Right ventricle myocardium inferior (tissue), 1 donor: ENCODE measurements around the gene C19orf73. TPM values are rescaled to one million over a fixed set of nuclear protein-coding genes. Genes with fewer than 3 reads are reported as not detected.
"Not testable (repeated sequence)": the region's sequence is repeated elsewhere in the genome, so short reads cannot be mapped to it uniquely, and the experiment has no call there.

ENCODE experiments used
- ATAC-seq: fragments of 200-7000 bp; cut with Tn5 transposase; one replicate; pipeline ENCODE4 v1.9.1; 2020; ENCODE audit warnings: mild to moderate bottlenecking, moderate library complexity
- DNase-seq: peaks from one replicate; pipeline ENCODE4 v3.0.0; 2021; ENCODE audit errors: missing footprints
- intact Hi-C: fragments of 100-400 bp; cut with DNase I; formaldehyde crosslinking; loops from one replicate; pipeline ENCODE4 v1.11.0; 2022
- total RNA-seq: library from RNA; stranded (reverse); fragmentation: NEBNext Ultra II Directional; extraction: Animal tissue kit (Norgen Biotek cat#: 25700); gene quantifications from one replicate; pipeline ENCODE4 v1.2.1, GENCODE V29; 2021
- donor health status: DM: no; HTN: yes; CAD: no; lungs with severe emphysema.

Gene C19orf73
- total RNA-seq, 1 donor from 2014 or later: 1.8 TPM

DNA sequence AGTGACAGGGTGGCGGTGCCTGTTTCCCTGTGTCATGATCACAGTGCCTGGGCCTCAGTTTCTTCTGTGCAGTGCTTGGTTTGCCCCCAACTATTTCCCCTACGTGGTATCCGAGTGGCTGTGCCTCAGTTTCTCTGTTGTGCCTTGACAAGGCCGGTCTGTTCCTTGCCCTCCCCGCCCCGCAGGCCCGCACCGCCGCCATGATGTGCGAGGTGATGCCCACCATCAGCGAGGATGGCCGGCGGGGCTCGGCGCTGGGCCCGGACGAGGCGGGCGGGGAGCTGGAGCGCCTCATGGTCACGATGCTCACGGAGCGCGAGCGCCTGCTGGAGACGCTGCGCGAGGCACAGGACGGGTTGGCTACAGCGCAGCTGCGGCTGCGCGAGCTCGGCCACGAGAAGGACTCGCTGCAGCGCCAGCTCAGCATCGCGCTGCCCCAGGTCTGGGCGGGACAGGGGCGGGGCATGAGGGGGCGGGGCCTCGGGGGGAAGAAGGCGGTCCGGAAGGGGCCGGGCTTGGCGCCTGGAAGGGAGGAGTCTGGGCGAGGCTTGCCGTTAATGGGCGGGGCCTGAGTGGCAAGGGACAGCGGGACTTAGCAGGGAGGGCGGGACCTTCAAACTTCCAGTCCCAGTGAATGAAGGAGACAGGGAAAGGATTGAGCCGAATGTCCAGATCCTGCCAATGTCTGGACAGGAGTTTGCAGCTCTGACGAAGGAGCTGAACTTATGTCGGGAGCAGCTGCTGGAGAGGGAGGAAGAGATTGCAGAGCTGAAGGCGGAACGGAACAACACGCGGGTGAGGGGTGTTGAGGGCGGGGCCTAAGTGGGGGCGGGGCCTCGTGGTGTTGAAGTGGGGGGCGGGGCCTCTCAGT lies 9.0 kb upstream of the C19orf73 start:
- intact Hi-C loops: loop anchor here (1.0 kb wide), 1 partner anchor 15 kb away; no protein-coding TSS in a partner anchor
- DNase-seq: peak; percentile 96

DNA sequence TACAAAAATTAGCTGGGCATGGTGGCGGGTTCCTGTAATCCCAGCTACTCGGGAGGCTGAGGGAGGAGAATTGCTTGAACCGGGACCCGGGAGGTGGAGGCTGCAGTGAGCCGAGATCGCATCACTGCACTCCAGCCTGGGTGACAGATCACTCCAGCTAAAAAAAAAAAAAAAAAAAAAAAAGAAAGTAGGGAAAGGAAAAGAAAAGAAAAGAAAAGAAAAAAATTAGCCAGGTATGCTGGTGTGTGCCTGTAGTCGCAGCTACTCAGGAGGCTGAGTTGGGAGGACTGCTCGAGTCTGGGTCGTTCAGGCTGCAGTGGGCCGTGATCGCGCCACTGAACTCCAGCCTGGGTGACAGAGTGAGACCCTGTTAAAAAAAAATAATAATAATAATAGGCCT lies 8.3 kb upstream of the C19orf73 start:
- ATAC-seq, intact Hi-C loops, DNase-seq: not testable (repeated sequence)

More for the DNA sequence above, 9.0 kb upstream of the C19orf73 start:
- ATAC-seq: peak; percentile 98

DNA sequence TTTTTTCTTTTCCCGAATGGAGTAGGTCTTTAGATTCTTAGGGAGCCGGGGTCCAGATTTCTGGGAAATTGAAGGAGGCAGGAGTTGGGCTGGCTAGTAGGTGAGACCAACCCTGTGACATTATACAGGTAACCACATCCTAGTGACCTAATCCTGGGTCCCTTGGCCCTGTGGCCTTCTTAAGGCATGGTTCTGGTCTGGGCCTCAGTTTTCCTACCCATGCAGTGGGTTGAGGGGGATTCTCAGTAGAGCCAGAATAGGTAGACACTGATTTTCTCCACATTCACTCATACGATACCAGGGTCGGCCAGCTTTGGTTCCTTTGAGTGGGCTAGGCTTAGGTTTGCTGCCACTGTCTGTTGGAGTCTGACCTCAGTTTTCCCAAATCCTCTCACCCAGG lies 7.6 kb upstream of the C19orf73 start:
- ATAC-seq (no peak), DNase-seq (no peak)
- intact Hi-C loops: no loop called here

DNA sequence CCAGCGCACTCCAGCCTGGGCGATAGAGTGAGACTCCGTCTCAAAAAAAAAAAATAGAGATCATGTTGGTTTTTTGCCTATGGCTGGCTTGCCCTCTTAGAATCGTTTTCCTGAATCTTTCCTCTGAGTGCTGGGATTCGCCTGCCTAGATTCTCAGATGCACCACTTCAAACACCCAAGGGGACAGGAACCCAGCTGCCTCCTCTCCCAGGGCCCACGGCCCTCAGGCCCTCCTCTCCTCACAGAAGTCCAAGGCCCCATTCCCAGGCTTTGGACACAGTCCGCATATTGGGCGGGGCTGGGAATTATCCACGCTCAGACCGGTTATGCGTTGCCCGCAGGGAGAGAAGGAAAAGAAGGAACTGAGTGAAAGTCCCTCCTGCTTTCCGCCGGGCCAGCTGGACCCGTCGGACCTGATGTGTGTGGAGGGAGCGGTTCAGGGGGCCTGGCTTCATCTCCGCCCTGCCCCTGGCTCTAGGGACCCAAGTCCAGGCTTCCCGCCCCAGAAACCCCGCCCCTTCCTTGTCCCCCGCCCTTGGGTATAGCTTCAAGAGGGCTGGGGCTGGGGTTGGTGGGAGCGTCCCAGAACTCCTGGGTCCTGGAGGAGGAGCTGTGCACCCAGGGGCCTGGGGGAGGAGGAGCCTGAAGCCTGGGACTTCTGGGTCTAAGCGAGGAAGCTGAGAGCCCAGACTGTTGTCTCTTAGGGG lies 6.2 kb upstream of the C19orf73 start:
- no peak for DNase-seq
- no peak for ATAC-seq
- intact Hi-C loops: no loop called here

DNA sequence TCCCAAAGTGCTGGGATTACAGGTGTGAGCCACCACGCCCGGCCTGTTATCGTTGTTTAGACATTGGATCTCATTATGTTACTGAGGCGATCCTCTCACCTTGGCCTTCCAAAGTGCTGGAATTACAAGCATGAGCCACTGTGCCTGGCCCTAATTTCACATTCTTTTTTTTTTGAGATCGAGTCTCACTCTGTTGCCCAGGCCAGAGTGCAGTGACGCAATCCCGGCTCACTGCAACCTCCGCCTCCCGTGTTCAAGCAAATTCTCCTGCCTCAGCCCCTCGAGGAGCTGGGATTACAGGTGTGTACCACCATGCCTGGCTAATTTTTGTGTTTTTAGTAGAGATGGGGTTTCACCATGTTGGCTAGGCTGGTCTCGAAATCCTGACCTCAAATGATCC lies 4.3 kb upstream of the C19orf73 start:
- ATAC-seq, DNase-seq, intact Hi-C loops: not testable (repeated sequence)

DNA sequence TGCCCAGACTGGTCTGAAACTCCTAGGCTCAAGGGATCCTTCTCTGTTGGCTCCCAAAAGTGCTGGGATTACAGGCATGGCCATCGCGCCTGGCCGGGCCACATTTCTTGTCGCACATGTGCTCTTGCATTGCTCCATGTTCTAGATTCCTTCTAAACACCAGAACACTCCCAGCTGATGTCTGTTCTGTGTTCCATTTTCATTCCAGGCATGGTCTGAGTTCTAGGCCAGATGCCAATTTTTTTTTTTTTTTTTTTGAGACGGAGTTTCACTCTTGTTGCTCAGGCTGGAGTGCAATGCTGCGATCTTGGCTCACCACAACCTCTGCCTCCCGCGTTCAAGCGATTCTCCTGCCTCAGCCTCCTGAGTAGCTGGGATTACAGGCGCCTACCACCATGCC lies 2.9 kb upstream of the C19orf73 start:
- ATAC-seq, intact Hi-C loops, DNase-seq: not testable (repeated sequence)

DNA sequence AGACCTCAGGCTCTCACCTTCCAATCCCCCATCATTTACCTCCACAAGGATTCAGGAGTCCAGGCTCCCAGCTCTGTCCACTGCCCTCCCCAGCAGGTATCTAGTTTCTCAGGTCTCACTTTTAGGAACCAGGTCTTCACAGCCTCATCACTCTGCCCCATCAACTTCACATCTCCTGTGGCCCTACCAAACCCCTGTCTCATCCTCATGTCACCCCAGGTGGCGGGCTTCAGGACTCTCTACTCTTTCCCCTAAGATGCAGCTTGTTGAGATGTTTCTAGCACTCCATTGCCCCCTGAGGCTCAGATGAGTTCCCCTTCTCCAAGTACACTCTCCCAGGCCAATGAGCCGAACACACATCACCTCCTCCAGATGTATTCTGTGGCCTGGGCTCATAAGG lies 1.9 kb upstream of the C19orf73 start:
- intact Hi-C loops: no loop called here

DNA sequence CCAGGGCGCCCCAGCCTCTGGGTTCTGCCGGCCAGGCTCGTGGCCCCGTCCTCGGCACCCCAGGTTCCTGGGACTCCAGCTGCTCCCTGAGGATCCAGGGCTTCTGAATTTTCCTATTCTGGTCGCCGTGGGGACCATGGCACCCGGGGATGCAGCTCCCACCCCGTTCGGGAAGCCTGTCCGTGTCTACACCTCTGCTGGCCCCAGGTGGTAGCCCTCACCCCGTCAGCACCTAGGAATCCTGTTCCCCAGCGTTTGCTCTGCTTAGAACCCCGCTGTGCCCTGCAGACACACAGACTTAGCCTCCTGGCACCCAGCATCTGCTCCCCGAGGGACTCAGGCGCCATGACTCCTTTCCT lies 1.4 kb upstream of the C19orf73 start:
- ATAC-seq: no peak
- DNase-seq: no peak
- intact Hi-C loops: no loop called here

More for the DNA sequence above, 1.9 kb upstream of the C19orf73 start:
- ATAC-seq: no peak
- DNase-seq: no peak

DNA sequence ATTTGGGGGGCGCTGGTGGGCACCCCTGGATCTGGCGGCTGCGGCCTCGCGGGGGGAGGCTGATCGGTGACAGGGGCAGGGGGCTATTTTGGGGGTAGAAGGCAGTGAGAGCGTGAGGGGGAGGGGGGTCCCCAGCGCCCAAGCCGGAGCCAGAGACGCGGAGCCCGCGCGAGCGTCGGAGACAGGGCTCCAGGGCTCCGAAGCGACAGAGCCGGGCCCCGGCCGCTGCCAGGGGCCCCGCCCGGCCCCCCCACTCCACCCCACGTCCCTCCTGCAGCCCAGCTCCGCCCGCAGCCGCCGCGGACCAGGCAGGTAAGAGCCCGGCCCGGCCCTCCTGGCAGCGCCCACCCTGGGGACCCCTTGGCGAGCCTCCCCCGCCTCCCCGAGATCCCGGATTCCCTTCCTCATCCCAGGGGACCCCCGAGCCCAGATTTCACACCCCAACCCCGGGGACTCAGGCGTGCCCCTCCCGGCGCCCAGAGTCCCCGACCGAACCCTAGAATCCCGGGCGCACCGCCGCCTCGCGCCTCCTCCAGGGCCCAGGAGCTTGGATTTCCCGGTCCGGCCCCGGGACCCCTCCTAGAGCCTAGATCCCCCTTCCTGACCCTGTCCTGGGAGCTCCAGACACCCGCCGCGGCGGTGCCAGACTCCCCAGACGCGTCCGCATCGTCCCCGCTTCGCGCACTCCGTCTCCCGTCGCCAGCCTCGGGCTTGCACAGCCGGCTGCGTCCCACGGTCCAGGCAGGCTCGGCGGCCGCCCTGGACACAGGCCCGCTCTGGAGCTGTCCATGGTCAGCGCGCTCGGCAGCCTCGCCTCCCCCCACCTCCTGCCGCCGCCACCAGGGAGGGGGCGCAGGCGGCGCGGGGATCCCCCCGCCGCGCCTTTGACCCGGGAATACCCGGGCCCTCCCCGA lies 725 bp upstream of the C19orf73 start, which contains the start of gene PPFIA3:
Gene PPFIA3, plus strand, starts transcription at position 134 of the 914 bp plus-strand sequence. CDS start 8,330 bp downstream, outside the sequence.
- intact Hi-C loops: loop anchor here (2.0 kb wide), 1 partner anchor 29 kb away; no protein-coding TSS in a partner anchor
- peak; percentile 84 for DNase-seq

DNA sequence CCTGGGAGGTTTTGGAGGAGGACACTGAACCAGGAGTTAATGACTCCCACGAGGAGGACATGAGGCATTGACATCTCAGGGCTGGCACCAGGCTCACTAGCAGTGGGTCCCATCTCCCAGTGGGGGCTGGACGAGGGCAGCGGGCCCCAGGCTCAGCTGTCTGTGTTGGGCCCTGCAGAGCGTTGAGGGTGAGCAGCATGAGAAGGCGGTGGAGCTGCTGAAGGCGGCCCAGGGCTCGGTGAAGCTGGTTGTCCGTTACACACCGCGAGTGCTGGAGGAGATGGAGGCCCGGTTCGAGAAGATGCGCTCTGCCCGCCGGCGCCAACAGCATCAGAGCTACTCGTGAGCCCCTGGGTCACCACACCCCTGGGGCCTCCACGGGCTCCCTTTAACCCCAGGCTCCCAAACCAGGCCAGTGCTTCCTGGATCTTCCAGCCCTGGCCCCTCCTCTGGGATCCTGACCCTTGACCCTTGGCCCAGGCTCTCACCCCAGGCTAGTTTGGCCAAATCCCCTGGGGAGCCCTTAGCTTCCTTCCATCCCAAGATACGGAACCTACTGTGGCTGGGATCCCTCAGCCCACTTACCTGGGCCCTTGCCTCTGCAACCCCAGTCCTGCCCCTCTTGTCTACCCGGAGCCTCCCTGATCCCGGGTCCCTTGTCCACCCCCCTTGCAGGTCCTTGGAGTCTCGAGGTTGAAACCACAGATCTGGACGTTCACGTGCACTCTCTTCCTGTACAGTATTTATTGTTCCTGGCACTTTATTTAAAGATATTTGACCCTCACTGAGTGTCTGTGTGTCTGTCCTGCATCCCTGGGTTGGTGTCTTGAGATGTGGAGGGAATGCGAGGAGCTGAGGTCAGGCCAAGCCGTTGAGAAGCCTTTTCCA lies 1.0 kb downstream of the C19orf73 start:
- ATAC-seq (no peak), DNase-seq (no peak)
- intact Hi-C loops: loop anchor here (2.0 kb wide), 1 partner anchor 31 kb away; no protein-coding TSS in a partner anchor

More for the DNA sequence above, 725 bp upstream of the C19orf73 start, which contains the start of gene PPFIA3:
- ATAC-seq: peak; percentile 61

DNA sequence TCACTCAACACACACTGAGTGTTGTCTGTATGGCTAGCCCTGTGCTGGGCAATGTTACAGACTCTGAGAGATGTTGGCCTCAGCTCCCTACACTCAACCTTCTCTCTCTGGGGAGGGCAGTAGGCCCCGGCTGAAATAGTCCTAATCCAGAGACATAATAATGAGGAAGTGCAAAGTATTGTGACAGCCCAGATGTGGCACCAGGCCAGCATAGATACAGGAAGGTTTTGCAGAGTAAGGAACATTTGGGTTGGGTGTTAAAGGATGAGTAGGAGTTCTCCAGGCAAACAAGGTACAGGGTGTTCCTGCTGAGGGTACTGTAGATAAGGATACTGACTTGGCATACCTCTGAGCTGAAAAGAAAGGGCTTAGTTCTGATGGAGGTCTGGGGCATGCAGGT lies 2.4 kb downstream of the C19orf73 start:
- ATAC-seq: no peak
- peak; percentile 84 for DNase-seq
- intact Hi-C loops: no loop called here

DNA sequence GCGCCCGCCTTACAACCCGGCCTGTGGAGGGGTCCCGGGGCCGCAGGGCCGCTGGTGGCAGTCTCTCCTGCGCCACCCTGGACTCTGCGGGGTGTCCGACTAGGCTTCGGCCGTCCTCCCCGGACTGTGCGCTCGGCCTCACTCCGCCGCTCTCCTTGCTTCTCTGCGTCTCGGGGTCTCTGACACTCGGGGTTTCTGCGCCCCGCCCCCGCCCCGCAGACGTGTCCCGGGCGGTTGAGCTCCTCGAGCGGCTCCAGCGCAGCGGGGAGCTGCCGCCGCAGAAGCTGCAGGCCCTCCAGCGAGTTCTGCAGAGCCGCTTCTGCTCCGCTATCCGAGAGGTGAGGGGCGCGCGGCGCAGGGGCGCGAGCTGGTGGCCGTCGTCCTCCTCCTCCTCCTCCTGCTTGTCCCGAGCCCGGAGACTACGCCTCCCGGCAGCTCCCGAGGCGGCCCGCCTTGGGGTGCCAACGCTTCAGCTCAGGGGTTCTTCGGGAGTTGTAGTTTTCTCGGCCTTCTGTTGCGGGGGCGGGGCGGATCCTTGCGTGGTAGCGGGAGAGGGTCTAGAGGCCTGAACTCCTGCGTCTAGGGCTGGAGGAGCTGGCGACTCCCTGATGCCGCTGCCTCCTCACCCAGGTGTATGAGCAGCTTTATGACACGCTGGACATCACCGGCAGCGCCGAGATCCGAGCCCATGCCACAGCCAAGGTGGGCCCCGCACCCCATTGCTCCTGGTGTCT lies 4.1 kb downstream of the C19orf73 start:
- ATAC-seq (no peak), DNase-seq (peak; percentile 79)
- intact Hi-C loops: no loop called here

DNA sequence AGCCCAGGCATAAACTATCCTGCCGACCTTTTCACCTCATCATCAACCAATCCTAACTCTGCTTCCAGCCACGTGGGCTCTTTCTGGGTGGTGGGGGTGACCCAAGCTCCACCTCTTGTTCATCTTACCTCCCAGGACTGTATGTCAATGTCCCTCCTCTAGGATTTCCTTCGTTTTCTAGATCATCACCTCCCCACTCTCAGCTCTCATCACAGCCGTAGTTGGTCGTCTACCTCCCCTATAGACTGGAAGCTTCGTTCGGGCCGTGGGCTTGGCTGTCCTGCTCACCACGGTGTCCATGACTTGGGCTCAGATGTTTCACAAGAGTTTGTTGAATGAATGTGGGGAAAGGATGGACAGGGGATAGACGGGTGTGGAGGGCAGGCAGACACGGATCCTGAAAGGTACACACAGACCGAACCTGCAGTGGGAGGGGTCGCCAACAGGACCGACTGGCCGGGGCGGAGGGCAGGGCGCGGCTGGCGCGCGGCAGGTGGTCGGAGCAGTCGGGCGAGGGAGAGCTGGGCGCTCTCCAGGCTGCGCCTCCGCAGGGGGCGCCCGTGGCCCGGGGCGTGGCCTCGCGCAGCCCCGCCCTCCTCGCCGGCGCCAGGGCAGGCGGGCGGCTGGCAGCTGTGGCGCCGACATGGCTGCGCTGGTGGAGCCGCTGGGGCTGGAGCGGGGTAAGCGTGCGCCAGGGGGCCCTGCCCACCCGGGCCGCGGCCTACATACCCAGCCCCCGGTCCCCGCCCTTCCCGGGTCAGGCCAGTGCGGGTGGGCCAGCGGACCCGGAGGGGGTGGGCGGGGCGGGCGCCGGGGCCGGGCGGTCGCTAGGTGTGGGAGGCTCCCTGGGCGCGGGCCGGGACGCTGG lies 4.9 kb downstream of the C19orf73 start, which contains the start of gene LIN7B:
Gene LIN7B, plus strand, starts transcription at position 609 of the 868 bp plus-strand sequence. Its CDS starts 35 bp downstream, at position 644.
- ATAC-seq: peak; percentile 63
- intact Hi-C loops: no loop called here
- peak; percentile 87 for DNase-seq

DNA sequence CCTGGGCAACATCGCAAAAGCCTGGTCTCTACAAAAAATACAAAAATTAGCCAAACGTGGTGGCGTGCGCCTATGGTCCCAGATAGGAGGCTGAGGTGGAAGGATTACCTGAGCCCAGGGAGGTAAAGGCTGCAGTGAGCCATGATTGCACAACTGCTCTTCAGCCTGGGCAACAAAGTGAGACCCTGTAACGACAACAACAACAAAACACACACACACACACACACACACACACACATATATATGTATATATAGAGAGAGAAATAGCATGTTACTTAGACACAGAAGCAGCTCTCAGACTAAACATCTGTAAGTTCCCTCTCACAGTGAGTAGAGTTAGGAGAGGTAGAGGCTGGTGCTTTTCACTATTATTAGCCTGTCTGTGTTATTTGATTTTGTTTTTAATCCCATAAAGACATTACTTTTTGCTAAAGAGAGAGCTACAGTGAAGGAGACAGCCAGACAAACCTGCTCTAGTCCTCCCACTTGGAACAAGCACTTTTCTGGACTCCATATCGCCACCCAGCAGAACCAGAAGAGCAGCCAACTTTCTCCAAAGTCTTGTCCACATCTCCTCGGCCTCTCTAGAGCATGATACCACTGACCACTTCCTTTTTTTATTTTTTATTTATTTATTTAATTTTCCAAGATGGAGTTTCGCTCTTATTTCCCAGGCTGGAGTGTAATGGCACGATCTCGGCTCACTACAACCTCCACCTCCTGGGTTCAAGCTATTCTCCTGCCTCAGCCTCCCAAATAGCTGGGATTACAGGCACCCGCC lies 7.5 kb downstream of the C19orf73 start:
- no peak for DNase-seq
- intact Hi-C loops: no loop called here
- ATAC-seq: no peak

DNA sequence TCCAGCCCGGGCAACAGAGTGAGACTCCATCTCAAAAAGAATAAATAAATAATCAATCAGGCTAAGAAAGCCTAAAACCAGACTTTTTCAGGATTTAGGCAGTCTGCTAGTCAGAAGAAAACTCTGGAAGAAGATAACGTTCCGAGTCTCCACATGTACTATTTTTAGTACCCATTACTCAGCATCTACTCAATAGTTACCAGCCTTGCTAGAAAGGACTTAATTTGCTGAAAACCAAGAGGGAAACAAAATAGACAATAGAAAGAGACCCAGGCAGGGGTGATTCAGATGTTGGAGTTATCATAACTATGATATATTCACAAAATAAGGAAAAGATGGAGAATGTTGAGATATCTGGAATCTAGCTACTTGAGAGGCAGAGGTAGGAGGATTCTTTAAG lies 8.4 kb downstream of the C19orf73 start:
- intact Hi-C loops: no loop called here

More for the DNA sequence above, 8.4 kb downstream of the C19orf73 start:
- ATAC-seq (no peak), DNase-seq (no peak)
